GM23338 (cell line): ENCODE measurements around the gene ALDH7A1.

Experiments used
- CREB1 ChIP-seq: fragments of 250-450 bp; sonication (Bioruptor Pico); IDR thresholded peaks from 2 replicates; pipeline ENCODE4 v1.5.0; 2020; ENCODE audit warnings: low read depth, mild to moderate bottlenecking, moderate library complexity
- CTCF ChIP-seq, 2 experiments: fragments of 200-600 bp in 1 of 2; sonication (generic) in 1 of 2; conservative IDR thresholded peaks; 2 replicates each; pipeline versions ENCODE4 v1.5.1 to v1.6.1; 2016 to 2017; ENCODE audit warnings: antibody characterized with exemption in 2 of 2, low read depth in 2 of 2, mild to moderate bottlenecking in 2 of 2, moderate library complexity in 1 of 2
- EZH2 ChIP-seq: fragments of 200-600 bp; sonication (generic); IDR thresholded peaks from one replicate; pipeline ENCODE4 v1.8.0; 2017; ENCODE audit warnings: antibody characterized with exemption, mild to moderate bottlenecking, low read depth; ENCODE audit not compliant: unreplicated experiment
- EZH2phosphoT487 ChIP-seq: fragments of 200-600 bp; sonication (generic); IDR thresholded peaks from one replicate; pipeline ENCODE4 v1.8.1; 2018; ENCODE audit warnings: antibody characterized with exemption; ENCODE audit not compliant: unreplicated experiment
- JUNB ChIP-seq: IDR thresholded peaks from one replicate; pipeline ENCODE4 v1.6.1; 2016; ENCODE audit warnings: antibody characterized with exemption; ENCODE audit not compliant: unreplicated experiment
- POLR2AphosphoS5 ChIP-seq: IDR thresholded peaks from 2 replicates; pipeline ENCODE4 v1.6.1; 2016; ENCODE audit warnings: antibody characterized with exemption, low read depth

- TF ChIP-seq CTCF (conservative IDR thresholded peaks at IDR 0.05; ENCODE audit: low read depth in 2 of 2) = no peak
- no peak for TF ChIP-seq CREB1 (CRISPR knock-in tag)
- no peak for TF ChIP-seq EZH2
- no peak for TF ChIP-seq POLR2AphosphoS5
- no peak for TF ChIP-seq JUNB
- TF ChIP-seq EZH2phosphoT487 = no peak
These were observed 81.7 kb downstream of the ALDH7A1 start for GRCh38 chr5:126513302-126513701.
